Lung (tissue), 12 donors: ENCODE data around the gene SLC6A6. TPM values are rescaled to one million over a fixed set of nuclear protein-coding genes. Genes with fewer than 3 reads are reported as not detected.

Experiments
- ATAC-seq: fragments of 200-7000 bp; cut with Tn5 transposase; one replicate; pipeline ENCODE4 v1.9.1; 2020; ENCODE audit warnings: moderate number of reproducible peaks; ENCODE audit not compliant: insufficient read depth, low FRiP score
- DNase-seq, 3 donors: peaks; one replicate each; pipeline ENCODE4 v3.0.0-alpha.2; 2013 to 2017
- H3K27ac ChIP-seq, 2 donors: one replicate each; pipeline ENCODE4 v1.5.1; 2013; ENCODE audit warnings: mild to moderate bottlenecking in 2 of 2, moderate library complexity in 2 of 2, control low read depth in 1 of 2, inconsistent platforms in 1 of 2, low read depth in 1 of 2, low read length in 1 of 2
- H3K27me3 ChIP-seq, 3 donors: one replicate each; pipeline ENCODE4 v1.5.1; 2013; ENCODE audit warnings: low read length in 2 of 3; ENCODE audit not compliant: control insufficient read depth in 3 of 3, insufficient read depth in 3 of 3
- H3K36me3 ChIP-seq, 4 donors: one replicate each; pipeline ENCODE4 v1.5.1; 2013; ENCODE audit warnings: low read length in 4 of 4, mild to moderate bottlenecking in 1 of 4, moderate library complexity in 1 of 4; ENCODE audit not compliant: control insufficient read depth in 4 of 4, insufficient read depth in 4 of 4
- H3K4me1 ChIP-seq, 5 donors: one replicate each; pipeline ENCODE4 v1.5.1; 2013; ENCODE audit warnings: low read length in 5 of 5, mild to moderate bottlenecking in 2 of 5, moderate library complexity in 1 of 5; ENCODE audit not compliant: control insufficient read depth in 5 of 5, insufficient read depth in 5 of 5
- H3K4me3 ChIP-seq: one replicate; pipeline ENCODE4 v1.5.1; 2013; ENCODE audit warnings: mild to moderate bottlenecking, control low read depth, moderate library complexity
- H3K9ac ChIP-seq, 2 donors: one replicate each; pipeline ENCODE4 v1.5.1; 2013; ENCODE audit warnings: low read length in 2 of 2, control low read depth in 1 of 2; ENCODE audit not compliant: insufficient read depth in 1 of 2
- H3K9me3 ChIP-seq, 4 donors: one replicate each; pipeline ENCODE4 v1.5.1; 2013; ENCODE audit warnings: low read length in 3 of 4, mild to moderate bottlenecking in 1 of 4, moderate library complexity in 1 of 4; ENCODE audit not compliant: control insufficient read depth in 4 of 4, insufficient read depth in 3 of 4
- WGBS, 2 donors: extraction: QIAGEN DNeasy Blood & Tissue Kit; methylation state at CpG; one replicate each; pipeline ENCODE4 v1.1.7; 2013; 5-methylcytosine and 5-hydroxymethylcytosine counted together
- polyA plus RNA-seq, 2 donors: library from polyadenylated mRNA; stranded (reverse); fragments of 200-250 nt; gene quantifications; one replicate each; pipeline ENCODE4 v1.2.1, GENCODE V29; 2013
- total RNA-seq, 2 donors: library from RNA; depleted of rRNA in 1 of 2; stranded (reverse); fragments of >200 nt in 1 of 2; gene quantifications; one replicate each; pipeline ENCODE4 v1.2.1, GENCODE V29; 2014 to 2021
- TF ChIP-seq, protein P1 (sequence below): IDR thresholded peaks from 2 replicates; pipeline ENCODE4 v1.5.1; 2012; ENCODE audit warnings: mild to moderate bottlenecking; ENCODE audit errors: control extremely low read depth, extremely low read depth
- donor health status: control.
- donor health status: control.
- donor health status: Bipolar disorder and iron deficiency.
- donor health status: healthy.
- donor health status: DM: yes; HTN: yes; CAD: no.

Gene SLC6A6
- total and polyA plus RNA-seq, 4 donors = 16.1 to 96.3 (median 57.4) TPM

DNA sequence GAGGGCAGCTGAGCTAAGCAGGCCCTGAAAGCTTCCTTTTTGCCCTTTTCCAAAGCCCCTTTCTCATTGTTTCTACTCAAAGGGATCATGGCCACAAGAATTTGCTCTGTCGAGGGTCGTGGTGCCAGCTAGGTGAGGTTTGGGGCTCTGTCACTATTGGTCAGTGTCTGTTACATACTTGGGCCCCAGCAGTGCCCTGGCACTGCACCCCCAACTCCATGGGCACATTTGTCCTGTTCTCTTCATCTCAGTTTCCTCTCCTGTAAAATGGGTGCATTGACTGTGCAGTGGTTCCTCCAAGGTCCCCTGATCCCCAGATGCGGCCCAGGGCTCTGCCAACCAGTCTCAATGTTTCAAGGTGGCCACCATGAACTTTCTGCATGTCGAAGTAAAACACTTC is 62.1 kb downstream of the SLC6A6 start:
- TF ChIP-seq, protein P1, sequence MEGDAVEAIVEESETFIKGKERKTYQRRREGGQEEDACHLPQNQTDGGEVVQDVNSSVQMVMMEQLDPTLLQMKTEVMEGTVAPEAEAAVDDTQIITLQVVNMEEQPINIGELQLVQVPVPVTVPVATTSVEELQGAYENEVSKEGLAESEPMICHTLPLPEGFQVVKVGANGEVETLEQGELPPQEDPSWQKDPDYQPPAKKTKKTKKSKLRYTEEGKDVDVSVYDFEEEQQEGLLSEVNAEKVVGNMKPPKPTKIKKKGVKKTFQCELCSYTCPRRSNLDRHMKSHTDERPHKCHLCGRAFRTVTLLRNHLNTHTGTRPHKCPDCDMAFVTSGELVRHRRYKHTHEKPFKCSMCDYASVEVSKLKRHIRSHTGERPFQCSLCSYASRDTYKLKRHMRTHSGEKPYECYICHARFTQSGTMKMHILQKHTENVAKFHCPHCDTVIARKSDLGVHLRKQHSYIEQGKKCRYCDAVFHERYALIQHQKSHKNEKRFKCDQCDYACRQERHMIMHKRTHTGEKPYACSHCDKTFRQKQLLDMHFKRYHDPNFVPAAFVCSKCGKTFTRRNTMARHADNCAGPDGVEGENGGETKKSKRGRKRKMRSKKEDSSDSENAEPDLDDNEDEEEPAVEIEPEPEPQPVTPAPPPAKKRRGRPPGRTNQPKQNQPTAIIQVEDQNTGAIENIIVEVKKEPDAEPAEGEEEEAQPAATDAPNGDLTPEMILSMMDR = no peak

DNA sequence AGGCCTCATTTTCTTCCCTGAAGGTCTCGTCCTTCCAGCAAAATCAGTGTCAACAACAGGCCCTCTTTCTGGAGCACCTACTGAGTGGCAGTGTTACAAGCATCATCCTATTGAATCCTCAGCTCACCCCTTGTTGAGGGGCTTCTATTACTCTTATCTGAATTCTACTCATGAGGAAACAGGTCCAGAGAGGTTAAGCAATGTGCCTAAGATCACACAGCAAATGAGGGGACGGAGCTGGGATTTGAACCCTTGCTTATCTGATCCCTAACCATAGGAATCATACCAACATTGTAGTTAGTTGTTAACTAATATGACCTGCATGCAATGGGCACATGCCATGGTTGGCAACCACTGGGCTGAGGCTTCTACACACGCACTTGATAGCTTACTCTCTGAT is 63.0 kb downstream of the SLC6A6 start:
- no peaks in the 10 kb centered on the region for H3K9me3 ChIP-seq
- peaks cover 4 to 65% (median 16%) of the 10 kb centered on the region in 4 donors for H3K36me3 ChIP-seq
- no peak overlapping the region for H3K9ac ChIP-seq
- TF ChIP-seq, protein P1 = no peak
- H3K27ac ChIP-seq = no peak overlapping the region
- ATAC-seq (no peak), DNase-seq (no peak)
- peaks cover 0 to 14% (median 7%) of the 10 kb centered on the region in 5 donors for H3K4me1 ChIP-seq
- 94 to 99% methylated on average over 3 of the region's 3 CpGs for WGBS, 2 donors
- no peak overlapping the region for H3K4me3 ChIP-seq
- no peaks in the 10 kb centered on the region for H3K27me3 ChIP-seq

More for the DNA sequence above, 62.1 kb downstream of the SLC6A6 start:
- no peak overlapping the region for H3K4me3 ChIP-seq
- no peaks in the 10 kb centered on the region for H3K27me3 ChIP-seq
- WGBS, 2 donors = 97% methylated on average over 4 of the region's 4 CpGs
- peaks cover 4 to 63% (median 18%) of the 10 kb centered on the region in 4 donors for H3K36me3 ChIP-seq
- no peak for ATAC-seq
- H3K9ac ChIP-seq = no peak overlapping the region
- H3K4me1 ChIP-seq = peaks cover 0 to 15% (median 7%) of the 10 kb centered on the region in 5 donors
- DNase-seq = no peak
- no peaks in the 10 kb centered on the region for H3K9me3 ChIP-seq
- no peak overlapping the region for H3K27ac ChIP-seq

DNA sequence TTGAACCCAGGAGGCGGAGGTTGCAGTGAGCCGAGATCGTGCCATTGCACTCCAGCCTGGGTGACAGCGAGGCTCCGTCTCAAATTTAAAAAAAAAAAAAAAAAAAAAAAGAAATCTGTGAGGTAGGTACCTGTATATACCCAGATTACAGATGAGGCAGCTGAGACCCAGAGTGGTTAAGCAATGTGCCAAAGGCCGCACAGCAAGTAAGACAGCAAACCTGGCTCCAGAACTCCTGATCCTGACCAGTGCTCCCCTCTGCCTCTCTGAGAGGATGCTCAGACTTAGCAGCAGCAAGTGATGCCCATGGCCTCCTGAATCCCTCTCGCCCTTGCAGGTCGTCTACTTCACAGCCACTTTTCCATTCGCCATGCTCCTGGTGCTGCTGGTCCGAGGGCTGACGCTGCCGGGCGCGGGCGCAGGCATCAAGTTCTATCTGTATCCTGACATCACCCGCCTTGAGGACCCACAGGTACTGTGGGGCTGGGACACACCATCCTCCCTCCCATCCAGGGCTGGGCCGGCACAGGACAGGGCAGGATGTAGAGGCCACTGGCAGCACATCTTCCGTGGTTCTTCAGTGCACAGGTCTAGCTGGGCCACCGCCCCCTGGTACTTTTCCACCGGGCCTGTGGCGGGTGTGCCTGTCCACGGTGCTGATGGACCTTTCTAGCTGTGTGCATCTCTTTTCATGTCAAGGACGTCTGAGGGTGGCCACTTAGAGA is 63.9 kb downstream of the SLC6A6 start:
- peaks cover 0 to 4% (median 0%) of the 10 kb centered on the region in 5 donors for H3K4me1 ChIP-seq
- H3K27ac ChIP-seq = no peak overlapping the region
- 96% methylated on average over 22 to 23 of the region's 23 CpGs for WGBS, 2 donors
- DNase-seq = no peak
- H3K36me3 ChIP-seq = peaks cover 4 to 61% (median 16%) of the 10 kb centered on the region in 4 donors
- no peaks in the 10 kb centered on the region for H3K27me3 ChIP-seq
- ATAC-seq = no peak
- no peaks in the 10 kb centered on the region for H3K9me3 ChIP-seq
- no peak overlapping the region for H3K9ac ChIP-seq
- no peak overlapping the region for H3K4me3 ChIP-seq
- TF ChIP-seq, protein P1 = no peak
